Stimulated activated CD8-positive, alpha-beta memory T cell treated with anti-CD3 and anti-CD28 coated beads, Interleukin-4, amount 100 ng/mL, for 24 hours (primary cell): ENCODE data around the gene SNX1.

Experiments used
- DNase-seq: peaks from one replicate; pipeline ENCODE4 v3.0.0-alpha.2; 2020; ENCODE audit warnings: low read depth

The SNX1 gene

DNA sequence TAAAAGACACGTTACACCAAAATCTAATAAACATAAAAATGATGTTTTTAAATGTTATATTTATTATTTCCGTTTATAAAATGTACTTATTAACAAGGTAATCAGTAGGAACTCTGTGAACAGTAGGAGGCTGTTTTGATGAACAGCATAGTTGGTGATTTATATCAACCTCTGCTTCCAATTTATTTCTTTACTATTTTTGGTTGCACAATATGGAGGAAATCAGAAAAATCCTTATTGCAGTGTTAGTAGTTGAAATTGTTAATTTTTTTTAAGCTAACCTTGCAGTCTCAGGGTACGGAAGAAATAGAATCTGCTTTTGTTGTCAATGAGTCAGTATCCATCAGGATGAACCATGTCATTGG, 50.7 kb downstream of the SNX1 start:
- no peak for DNase-seq

DNA sequence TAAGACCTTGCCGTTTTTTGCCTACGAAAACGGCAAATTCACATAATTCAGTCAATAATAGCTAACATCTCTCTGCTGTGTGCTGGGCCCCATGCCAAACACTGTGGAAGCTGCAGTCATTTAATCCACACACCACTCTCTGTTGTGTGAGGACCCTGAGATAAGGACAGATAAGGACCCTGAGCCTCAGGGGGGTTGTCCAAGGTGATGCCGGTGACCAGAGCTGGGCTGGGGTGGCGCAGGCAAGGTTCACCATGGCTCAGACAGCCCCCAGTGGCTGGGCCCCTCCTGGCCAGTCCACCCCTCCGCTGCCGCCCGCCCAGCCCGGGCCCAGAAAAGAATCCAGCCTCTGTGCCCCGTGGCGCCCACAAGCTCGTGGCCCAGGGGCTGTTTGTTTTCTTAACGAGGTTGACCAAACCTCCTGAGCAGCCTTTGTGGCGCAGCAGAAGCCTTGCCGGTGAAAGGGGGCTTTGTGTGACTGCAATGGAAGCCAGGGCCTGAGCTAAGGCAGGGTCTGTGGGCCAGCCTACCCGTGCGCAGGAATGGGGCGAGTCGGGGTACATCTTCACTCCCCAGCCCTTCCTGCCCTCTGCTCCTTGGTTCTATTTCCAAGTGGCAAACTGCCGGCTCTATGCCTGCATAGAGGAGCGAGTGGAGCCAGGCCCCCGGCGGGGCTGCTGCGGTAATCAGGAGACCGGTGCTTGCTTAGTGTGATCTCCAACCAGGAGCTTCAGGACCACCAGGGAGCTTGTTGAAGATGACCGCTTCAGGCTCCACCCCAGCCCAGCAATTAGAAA, 51.3 kb downstream of the SNX1 start:
- no peak for DNase-seq

DNA sequence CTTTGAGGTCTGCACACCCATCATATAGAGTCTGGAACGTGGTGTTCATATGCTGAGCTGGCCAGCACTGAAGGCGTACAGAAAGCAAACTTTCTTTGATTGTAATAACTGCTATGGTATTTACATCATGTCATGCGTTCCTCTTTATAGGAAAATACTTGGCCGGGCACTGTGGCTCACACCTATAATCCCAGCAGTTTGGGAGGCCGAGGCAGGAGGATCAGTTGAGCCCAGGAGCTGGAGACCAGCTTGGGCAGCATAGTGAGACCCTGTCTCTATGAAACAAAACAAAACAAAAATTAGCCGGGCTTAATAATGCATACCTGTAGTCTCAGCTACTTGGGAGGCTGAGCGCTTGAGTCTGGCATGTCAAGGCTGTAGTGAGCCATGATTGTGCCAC, 52.4 kb downstream of the SNX1 start:
- no peak for DNase-seq

DNA sequence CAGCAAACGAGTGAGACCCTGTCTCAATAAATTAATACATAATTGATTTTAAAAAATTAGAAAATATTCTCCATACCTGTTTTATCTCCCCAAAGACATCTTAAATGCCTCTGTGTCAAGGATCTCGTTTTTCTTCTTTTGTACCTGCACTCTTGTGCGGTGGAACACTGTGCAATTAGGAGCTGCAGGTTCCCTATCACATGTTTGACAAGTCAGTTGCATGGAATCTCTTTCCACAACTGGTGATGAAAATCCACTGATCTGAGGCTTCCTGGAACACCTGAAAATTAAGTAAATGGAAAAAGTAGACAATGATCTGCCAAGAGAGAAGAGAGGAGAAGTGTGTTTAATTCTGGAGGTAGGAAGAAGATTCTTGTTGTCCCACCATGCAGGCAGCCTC, 52.8 kb downstream of the SNX1 start:
- DNase-seq = no peak

DNA sequence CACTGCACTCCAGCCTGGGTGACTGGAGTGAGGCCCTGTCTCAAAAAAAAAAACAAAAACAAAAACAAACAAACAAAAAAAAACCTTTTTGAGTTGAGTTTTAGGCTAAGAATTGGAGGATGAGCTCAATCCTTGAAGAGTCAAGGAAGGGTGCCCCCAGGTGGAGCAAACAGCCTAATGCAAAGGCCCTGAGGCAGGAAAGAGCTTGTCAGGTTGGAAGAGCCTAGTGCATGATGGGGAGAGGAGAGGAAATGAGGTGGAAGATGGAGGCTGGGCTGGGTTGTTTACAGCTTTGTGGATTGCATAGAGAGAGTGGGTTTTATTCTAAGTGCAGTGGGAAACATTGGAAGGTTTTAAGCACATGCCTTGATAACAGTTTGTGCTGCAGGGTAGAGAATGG, 53.6 kb downstream of the SNX1 start:
- no peak for DNase-seq

DNA sequence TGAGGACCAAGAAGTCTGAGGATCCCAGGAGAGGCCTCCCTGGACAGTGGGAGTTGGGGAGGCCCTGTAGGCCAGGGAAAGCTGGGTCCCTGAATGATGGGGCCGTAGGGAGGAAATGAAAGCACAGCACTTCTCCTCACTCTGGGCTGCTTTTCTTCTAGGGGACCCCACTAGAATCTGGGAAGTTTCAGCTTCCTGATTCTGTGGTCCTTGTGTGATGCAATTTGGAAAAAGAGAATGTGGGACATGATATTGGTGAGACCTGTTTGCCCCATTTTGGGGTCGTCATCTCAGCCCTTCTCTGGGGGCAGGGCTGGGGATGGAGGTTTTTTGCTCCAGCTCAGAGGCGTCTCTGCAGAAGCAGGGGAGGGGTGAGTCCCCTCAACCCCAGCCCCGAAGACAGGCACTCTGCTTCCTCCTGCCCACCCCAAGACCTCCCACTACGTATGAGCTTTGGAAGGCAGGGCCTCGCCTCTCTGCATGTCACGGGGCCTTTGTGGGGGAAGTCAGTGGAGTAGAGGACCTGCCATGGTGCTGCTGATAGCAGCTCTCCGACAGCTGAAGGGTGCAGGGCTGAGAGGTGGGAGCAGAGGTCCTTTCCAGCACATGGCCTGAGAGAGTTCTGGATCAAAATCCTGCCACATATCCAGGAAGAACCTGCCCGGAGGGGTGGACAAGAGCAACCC, 54.3 kb downstream of the SNX1 start:
- DNase-seq = no peak

DNA sequence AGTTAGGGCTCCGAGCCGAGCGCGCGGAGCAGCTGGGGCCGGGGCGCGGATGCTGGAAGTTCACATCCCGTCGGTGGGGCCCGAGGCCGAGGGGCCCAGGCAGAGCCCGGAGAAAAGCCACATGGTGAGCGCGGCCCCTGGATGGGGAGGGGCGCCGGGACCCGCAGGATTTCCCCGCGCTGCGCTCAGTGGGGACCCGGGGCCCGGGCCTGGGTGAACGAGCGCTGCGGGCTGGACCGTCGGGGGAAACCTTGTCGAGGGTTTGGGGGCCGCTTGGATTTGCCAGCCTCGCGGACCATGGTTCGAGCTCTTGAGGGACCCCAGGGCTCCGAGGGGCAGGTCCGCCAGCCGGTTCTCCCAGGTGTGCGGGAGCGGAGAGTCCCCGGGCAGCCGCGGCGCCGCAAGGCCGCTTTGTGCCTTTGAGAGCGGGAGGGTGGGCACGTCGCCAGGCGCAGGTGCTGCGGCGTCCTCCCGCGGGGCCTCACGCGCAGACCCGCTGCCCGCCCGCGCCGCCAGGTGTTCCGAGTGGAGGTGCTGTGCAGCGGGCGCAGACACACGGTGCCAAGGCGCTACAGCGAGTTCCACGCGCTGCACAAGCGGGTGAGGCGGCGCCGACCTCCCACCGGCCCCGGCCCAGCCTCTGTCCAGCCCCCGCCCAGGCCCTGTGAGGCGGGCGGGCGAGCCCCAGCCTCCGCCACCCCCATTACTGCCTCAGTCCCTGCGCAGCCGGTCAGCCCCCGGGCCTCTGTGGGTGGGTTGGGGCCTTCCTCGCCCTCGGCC, 56.1 kb downstream of the SNX1 start, which contains the start of gene SNX22:
TSS of gene SNX22 (plus strand) at position 5 of the 780 bp plus-strand sequence. CDS start at position 50, 45 bp downstream.
- no peak for DNase-seq

DNA sequence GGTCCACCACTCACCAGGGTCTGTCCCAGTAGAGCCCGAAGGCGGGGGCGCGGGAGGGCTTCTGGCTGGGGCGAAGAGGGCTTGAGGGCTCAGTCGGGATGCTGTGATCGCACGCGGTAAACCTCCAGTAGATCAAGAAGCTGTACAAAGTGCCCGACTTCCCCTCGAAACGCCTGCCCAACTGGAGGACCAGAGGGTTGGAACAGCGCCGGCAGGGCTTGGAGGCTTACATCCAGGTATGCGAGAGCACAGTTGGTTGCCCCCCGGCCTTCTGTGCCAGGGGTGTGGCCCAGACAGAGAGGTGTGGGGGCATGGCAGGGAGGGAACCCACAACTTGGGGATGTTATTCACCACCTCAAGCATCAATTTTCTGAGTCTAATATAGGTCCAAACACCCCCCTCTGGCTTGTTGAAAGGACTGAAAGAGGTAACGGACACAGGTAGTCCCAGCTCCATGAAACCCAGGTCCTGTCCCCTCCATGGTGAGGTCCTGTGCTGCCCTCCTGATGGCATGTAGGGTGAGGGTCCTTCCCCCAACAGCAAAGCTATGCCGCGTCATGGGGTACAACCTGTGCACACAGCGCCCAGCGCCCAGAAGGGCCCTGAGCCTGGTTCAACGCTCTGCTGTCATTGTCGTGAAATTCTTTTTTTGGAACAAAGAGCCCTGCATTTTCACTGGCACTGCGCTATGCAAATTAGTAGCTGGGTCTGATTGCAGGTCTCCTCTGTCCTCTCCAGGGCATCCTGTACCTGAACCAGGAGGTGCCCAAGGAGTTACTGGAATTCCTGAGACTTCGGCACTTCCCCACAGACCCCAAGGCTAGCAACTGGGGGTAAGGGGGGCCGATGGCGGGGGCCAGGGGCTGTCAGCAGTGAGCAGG, 57.0 kb downstream of the SNX1 start:
- no peak for DNase-seq

DNA sequence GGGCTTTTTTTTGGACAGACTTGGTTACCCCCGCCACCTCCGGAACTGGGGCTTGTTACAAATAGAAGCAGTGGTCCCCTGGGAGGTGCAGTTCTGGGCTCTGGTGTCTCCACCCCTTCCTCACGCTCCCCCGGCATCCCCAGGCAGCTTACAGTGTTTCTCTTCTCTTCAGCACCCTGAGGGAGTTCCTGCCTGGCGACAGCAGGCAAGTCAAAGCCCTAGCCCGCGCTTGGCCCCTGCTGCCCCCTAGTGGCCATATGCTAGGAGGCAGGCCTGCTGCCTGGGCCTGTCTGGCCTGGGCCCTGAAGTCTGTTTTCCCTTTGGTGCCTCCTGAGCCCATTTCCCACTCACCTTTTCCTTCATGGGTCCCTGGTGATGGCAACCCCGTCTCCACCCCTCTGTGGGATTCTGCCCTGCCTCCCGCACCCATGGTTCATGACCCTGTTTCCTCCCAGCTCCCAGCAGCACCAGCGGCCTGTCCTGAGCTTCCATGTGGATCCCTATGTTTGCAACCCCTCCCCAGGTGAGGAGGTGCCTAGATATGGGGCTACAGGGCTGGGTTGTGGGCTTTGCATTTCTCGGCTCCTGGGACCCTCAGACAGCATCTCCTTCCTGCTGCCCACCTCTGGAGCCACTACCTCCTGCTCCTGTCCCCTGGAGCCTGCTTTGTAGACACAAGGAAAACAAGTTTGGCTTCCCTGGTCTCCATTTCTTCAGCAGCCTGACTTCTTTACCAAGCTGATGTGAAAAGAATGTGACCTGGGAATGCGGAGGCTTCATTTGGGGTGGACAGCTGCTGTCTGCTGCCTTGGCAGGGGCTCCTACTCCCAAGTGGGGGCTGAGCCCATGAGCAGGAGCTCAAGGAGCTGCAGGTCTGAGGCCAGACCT, 57.9 kb downstream of the SNX1 start:
- peak; percentile 88 for DNase-seq

DNA sequence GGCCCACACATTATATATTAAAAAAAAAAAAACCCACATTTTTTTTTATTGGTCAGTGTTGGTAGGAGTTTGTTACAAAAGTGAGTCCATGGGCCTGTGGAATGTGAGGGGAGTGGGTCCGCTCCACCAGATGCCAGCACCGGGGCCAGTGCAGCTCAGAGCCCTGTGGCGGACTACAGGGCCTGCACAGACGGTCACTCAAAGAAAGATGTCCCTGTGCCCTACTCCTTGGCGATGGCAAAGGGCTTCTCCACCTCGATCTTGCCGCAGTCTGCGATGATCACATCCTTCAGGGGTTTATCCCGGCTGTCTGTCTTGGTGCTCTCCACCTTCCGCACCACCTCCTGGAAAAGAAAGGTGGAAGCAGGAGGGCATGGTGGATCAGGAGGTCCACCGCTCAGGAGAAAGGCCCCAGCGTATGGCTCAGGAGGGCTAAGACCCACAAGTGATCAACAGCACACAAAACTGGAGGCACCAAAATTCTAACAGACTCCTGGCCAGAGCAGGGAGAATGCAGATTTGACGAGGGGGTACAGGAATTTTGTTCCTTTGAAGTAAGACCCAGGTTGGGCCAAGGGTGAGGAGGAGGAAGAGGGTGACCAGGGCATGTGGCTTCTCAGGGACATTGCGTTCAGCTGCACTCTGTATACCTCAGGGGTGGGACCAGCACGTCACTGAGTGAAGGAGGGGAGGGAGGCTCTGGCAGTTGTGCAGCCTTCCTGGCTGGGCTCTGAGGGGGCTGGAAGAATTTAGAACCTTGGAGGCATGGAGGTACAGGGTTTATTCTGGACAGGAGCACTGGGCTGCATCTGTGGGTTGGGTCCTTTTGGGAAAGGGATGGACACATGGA, 60.2 kb downstream of the SNX1 start:
- no peak for DNase-seq

DNA sequence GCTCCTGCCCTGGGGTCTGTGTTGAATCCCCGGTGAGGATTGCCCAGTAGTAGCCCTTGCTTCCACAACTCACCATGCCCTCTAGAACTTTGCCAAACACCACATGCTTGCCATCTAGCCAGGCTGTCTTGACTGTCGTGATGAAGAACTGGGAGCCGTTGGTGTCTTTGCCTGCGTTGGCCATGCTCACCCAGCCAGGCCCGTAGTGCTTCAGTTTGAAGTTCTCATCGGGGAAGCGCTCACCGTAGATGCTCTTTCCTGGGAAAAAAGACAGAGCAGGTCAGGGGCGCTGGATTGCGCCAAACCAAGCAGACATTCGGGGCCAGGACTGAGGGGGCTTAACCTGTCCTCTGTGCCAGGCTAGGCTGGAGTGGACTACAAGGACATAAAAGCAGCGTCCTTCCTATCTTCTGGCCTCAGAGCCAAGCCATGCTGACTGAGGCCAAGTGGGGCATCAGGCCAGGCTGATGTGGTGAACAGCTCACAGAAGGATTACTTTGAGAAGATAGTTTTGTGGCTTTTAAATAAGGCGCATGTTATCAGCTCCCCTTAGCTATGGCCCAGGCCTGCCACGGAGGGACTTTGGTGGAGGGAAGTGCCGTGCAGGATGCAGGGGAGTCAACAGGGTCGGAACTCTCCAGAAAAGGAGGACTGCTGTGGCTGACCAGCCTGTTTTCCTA, 61.0 kb downstream of the SNX1 start:
- no peak for DNase-seq

DNA sequence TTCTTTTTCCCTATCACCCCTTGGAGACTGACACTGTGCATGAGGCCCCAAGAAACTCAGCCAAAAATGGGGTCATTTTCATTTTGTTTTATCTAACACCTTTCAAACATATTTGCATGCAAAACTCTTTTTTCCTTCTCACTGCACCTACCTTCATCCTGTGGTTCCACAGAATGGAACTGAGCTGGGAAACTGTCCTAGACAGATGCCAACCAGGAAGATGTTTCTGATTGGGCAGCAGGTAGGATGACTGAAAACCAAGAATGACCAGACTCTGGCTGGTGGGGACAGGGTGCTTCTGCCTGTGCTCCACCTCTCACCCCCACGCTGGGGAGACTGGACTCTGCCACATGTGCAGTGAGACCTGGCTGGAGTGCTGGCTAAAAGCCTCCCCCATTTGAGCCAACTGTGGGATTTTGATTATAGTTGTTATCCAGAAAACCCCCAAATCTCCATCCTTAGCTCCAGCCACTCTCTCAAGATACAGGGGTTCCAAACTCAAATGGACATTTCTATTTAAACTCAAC, 61.9 kb downstream of the SNX1 start:
- no peak for DNase-seq

DNA sequence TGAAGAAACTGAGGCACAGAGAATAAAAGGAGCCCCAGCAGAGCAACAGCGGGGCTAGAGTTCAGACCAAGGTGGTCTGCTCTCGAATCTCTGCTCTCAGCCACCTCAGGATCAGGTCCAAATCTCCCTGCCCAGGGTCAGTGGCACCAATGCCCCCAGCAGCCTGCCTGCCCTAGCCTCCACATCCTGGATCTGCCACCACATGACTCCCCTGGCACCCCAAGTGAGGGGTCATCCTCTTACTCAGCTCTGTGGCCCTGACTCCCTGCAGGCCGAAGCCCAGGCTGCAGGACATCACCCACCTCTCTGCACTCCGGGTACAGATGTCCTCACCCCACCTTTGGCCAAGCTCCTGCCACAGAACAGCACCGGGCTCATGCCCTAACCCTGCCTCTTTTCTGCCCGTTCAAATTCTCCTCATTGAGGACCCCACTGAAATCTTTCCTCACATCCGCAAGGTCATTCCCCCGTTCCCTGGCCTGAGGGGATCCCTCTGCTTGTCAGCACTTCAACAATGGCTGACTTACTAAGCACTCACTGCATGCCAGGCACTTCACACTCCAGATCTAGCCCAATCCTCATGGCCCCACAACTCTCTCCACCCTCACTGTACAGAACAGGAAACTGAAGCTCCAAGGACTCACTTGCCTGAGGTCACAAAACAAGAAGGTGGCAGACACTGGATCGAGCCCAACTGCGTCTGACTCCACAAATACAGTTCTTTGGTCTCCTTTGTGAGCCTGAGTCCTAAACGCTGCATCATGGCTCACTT, 62.8 kb downstream of the SNX1 start:
- DNase-seq = no peak

DNA sequence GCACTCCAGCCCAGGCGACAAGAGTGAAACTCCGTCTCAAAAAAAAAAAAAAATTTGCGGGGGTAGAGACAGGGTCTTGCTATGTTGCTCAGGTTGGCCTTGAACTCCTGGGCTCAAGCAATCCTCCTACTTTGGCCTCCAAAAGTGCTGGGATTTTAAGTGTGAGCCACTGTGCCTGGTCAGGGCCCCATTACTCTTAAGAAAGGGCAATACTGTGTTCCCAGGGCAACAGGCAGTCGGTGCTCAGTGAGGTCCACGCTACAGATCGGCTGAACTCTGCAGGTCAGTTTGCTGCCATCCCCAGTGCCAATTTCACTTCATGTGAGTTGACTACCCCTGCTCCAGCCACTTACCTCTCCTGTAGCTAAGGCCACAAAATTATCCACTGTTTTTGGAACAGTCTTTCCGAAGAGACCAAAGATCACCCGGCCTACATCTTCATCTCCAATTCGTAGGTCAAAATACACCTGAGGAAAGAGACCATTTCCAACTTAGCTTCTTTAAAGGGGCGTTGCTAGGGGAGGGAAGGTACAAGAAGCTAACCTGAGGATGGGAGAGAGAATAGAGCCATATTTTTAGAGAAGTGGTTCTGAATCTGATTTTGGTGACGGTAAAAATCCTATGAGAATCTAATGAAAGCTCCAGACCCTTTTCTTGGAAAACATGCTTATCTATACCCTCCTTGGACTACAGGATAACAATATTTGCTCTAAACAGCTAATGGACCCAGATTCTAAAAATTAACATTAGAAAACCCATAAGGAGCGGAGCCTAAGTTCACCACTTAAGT, 66.1 kb downstream of the SNX1 start:
- DNase-seq = no peak

DNA sequence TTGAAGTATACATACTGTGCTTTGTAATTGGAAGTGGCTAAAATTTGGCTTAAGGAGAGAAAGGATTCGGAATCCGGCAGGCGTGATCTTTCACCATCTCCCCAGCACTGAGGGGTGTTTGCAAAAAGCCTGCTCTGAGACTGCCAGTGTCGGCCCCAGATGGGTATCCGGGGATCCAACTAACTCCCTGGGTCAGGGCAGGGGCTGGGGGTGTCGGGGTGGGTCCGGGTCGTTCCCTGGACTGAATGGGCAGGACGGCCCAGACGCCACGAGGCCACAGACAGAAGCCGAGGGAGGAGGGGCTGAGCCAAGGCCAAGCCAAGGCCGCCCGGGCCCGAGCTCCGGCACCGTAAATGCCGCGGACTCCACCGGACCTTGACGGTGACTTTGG, 66.7 kb downstream of the SNX1 start:
- peak; percentile 22 for DNase-seq

DNA sequence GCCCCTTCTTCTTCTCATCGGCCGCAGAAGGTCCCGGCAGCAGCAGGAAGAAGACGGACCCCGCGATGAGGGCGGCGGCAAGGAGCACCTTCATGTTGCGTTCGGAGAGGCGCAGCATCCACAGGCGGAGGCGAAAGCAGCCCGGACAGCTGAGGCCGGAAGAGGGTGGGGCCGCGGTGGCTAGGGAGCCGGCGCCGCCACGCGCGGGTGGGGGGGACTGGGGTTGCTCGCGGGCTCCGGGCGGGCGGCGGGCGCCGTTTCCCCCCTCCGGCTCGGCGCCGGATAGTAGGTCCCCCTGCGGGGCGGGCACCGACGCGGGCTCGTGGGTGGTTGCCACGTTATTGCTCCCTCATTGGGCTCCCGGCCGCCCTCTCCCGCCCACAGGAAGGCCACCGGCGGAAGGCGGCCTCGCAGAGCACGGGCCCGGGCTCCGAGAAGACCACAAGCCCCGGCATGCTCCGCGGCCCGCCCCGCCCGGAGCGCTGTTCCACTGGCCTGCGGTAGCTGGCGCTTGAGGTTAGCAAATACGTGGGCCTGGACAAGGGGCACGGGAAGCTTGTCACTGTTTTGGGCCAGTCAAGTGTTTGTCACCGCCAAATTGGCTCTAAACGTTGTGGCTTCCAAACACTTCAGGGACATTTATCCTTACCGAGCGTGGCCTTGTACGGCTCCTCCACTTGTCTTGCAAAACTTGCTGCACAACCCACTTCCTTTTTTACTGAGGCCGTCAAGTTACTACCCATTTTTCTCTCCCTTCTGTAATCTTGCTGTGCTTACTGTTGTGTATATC, 67.3 kb downstream of the SNX1 start, which contains the start of gene PPIB:
TSS of gene PPIB (minus strand) at position 154 of the 790 bp plus-strand sequence. CDS start at position 118, 36 bp downstream.
- DNase-seq = peak; percentile 96
